ENCODE measurements around the gene RTN4RL1. TPM values are rescaled to one million over a fixed set of nuclear protein-coding genes. Genes with fewer than 3 reads are reported as not detected.

RTN4RL1 gene
- total and polyA plus RNA-seq, 9 of the 15 experiments (the other 6 are each of a cell fraction or from before 2014, with no cell fraction given): 0.04 to 0.06 (median 0.04) TPM; not detected in 5

GRCh38 chr17:2050300-2051060 lies 25.3 kb upstream of the RTN4RL1 start (continued):
- TF ChIP-seq MGA (IDR thresholded peaks at IDR 0.05) (0 out of 2 replicates have a peak, but pooled peaks have one; percentile 27), E2F1 (CRISPR knock-in tag; IDR thresholded peaks at IDR 0.05) (no peak), DIDO1 (tag; IDR thresholded peaks at IDR 0.05; ENCODE audit: low read depth) (no peak), TGIF2 (CRISPR knock-in tag; IDR thresholded peaks at IDR 0.05) (no peak), SNRNP70 (optimal IDR thresholded peaks at IDR 0.05; ENCODE audit: low read depth, low read length) (no peak), BRF2 (IDR thresholded peaks at IDR 0.05; ENCODE audit: borderline replicate concordance, insufficient read depth, insufficient read length) (no peak), ZNF431 (CRISPR knock-in tag; IDR thresholded peaks at IDR 0.05) (no peak), PYGO2 (tag; IDR thresholded peaks at IDR 0.05) (no peak), ZNF12 (CRISPR knock-in tag; IDR thresholded peaks at IDR 0.05) (no peak), USF2 (CRISPR knock-in tag; IDR thresholded peaks at IDR 0.05) (0 out of 2 replicates have a peak, but pooled peaks have one; percentile 36)
- TF ChIP-seq, protein P1, sequence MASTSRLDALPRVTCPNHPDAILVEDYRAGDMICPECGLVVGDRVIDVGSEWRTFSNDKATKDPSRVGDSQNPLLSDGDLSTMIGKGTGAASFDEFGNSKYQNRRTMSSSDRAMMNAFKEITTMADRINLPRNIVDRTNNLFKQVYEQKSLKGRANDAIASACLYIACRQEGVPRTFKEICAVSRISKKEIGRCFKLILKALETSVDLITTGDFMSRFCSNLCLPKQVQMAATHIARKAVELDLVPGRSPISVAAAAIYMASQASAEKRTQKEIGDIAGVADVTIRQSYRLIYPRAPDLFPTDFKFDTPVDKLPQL (IDR thresholded peaks at IDR 0.05; ENCODE audit: extremely low read depth, insufficient read length): no peak
